ENCODE results near the gene HLX.

GRCh38 chr1:220884109-220884980, 5.1 kb downstream of the HLX start:
- TF ChIP-seq CTCF (IDR thresholded peaks at IDR 0.05; ENCODE audit: low read length) (no peak), EZH2phosphoT487 (IDR thresholded peaks at IDR 0.05; ENCODE audit: low read length) (no peak)

All from MM.1S (cell line).